SK-N-SH (cell line): ENCODE measurements around the gene IL17RB. TPM values are rescaled to one million over a fixed set of nuclear protein-coding genes. Genes with fewer than 3 reads are reported as not detected.

ENCODE experiments used
- CTCF ChIA-PET: fragments of 300-600, 350-600 bp; formaldehyde crosslinking; extraction: SDS; loops from one replicate; lab custom pipeline; 2021; lab: Yijun Ruan, JAX
- POLR2A ChIA-PET: fragments of 350-600 bp; sonication (Branson Sonifier 250); formaldehyde crosslinking; extraction: SDS; loops from one replicate; lab custom pipeline; 2020; ENCODE audit warnings: antibody characterized with exemption, inconsistent platforms; lab: Yijun Ruan, JAX
- DNase-seq: peaks from one replicate; pipeline ENCODE4 v3.0.0; 2012
- H2AFZ ChIP-seq: fragments of 200-600 bp; sonication (generic); 2 replicates; pipeline ENCODE4 v1.8.1; 2016; ENCODE audit warnings: antibody characterized with exemption, mild to moderate bottlenecking, low read depth
- H3F3A ChIP-seq: fragments of 200-600 bp; sonication (generic); replicated peaks from 2 replicates; pipeline ENCODE3; 2016; ENCODE audit warnings: antibody characterized with exemption, mild to moderate bottlenecking; ENCODE audit not compliant: insufficient read depth
- H3K27ac ChIP-seq, 2 experiments: fragments of 200-500 bp in 1 of 2; fragments of 200-600 bp in 1 of 2; sonication (Bioruptor generic) in 1 of 2; sonication (generic), shearing (Covaris generic) in 1 of 2; 2 replicates each; pipeline versions ENCODE4 v1.5.1 to v1.6.1; 2014 to 2016; ENCODE audit warnings: low read depth in 2 of 2, inconsistent platforms in 1 of 2, low read length in 1 of 2, mild to moderate bottlenecking in 1 of 2, mixed read lengths in 1 of 2
- H3K27me3 ChIP-seq: fragments of 200-600 bp; sonication (generic), shearing (Covaris generic); 2 replicates; pipeline ENCODE4 v1.6.1; 2016; ENCODE audit warnings: mixed run types; ENCODE audit not compliant: insufficient read depth
- H3K36me3 ChIP-seq, 2 experiments: fragments of 200-500 bp in 1 of 2; fragments of 200-600 bp in 1 of 2; sonication (Bioruptor generic) in 1 of 2; sonication (generic) in 1 of 2; replicated peaks in 1 of 2; 2 replicates each; pipeline versions ENCODE3 to v1.5.1; 2014 to 2016; ENCODE audit warnings: low read length in 1 of 2, mild to moderate bottlenecking in 1 of 2; ENCODE audit not compliant: insufficient read depth in 2 of 2, control insufficient read depth in 1 of 2
- H3K4me1 ChIP-seq, 2 experiments: fragments of 200-500 bp in 1 of 2; fragments of 200-600 bp in 1 of 2; sonication (Bioruptor generic) in 1 of 2; sonication (generic), shearing (Covaris generic) in 1 of 2; 2 replicates each; pipeline versions ENCODE4 v1.5.1 to v1.6.1; 2014 to 2016; ENCODE audit warnings: low read depth in 1 of 2, low read length in 1 of 2, mixed run types in 1 of 2; ENCODE audit not compliant: insufficient read depth in 2 of 2, control insufficient read depth in 1 of 2
- H3K4me2 ChIP-seq: fragments of 200-600 bp; sonication (generic), shearing (Covaris generic); 2 replicates; pipeline ENCODE4 v1.6.1; 2017; ENCODE audit warnings: mixed run types
- H3K4me3 ChIP-seq, 2 experiments: fragments of 200-500 bp in 1 of 2; fragments of 200-600 bp in 1 of 2; sonication (Bioruptor generic) in 1 of 2; sonication (generic), shearing (Covaris generic) in 1 of 2; 2 replicates each; pipeline versions ENCODE4 v1.5.1 to v1.8.1; 2014 to 2016; ENCODE audit warnings: low read depth in 2 of 2, inconsistent platforms in 1 of 2, low read length in 1 of 2, mild to moderate bottlenecking in 1 of 2, mixed read lengths in 1 of 2, moderate library complexity in 1 of 2
- H3K79me2 ChIP-seq: fragments of 200-600 bp; sonication (generic); 2 replicates; pipeline ENCODE4 v1.8.1; 2017; ENCODE audit warnings: mild to moderate bottlenecking; ENCODE audit not compliant: insufficient read depth
- H3K9ac ChIP-seq: fragments of 200-600 bp; sonication (generic); 2 replicates; pipeline ENCODE4 v1.6.1; 2017; ENCODE audit warnings: mixed run types
- H3K9me2 ChIP-seq: fragments of 200-600 bp; sonication (generic); 2 replicates; pipeline ENCODE4 v1.6.1; 2017; ENCODE audit warnings: mixed run types
- H3K9me3 ChIP-seq: fragments of 200-600 bp; sonication (generic); 2 replicates; pipeline ENCODE4 v1.6.1; 2017; ENCODE audit warnings: mixed run types, mild to moderate bottlenecking, moderate library complexity
- H4K20me1 ChIP-seq: fragments of 200-600 bp; sonication (generic); 2 replicates; pipeline ENCODE4 v1.6.1; 2017; ENCODE audit warnings: mild to moderate bottlenecking, mixed run types; ENCODE audit not compliant: insufficient read depth
- CHD2 ChIP-seq: fragments of 150-350 bp; IDR thresholded peaks from 2 replicates; pipeline ENCODE4 v1.6.1; 2018; ENCODE audit warnings: low read length; ENCODE audit not compliant: partially characterized antibody
- ELF1 ChIP-seq: IDR thresholded peaks from 2 replicates; pipeline ENCODE4 v1.4.0; 2012
- EP300 ChIP-seq, 2 experiments: IDR thresholded peaks; 2 replicates each; pipeline versions ENCODE4 v1.4.0 to v1.6.1; 2012; ENCODE audit warnings: borderline replicate concordance in 1 of 2, low read depth in 1 of 2, low read length in 1 of 2
- FOXM1 ChIP-seq: IDR thresholded peaks from 2 replicates; pipeline ENCODE4 v1.4.0; 2012; ENCODE audit warnings: low read depth, mild to moderate bottlenecking
- GABPA ChIP-seq: IDR thresholded peaks from 2 replicates; pipeline ENCODE4 v1.4.0; 2012; ENCODE audit warnings: low read depth, mild to moderate bottlenecking
- GATA2 ChIP-seq: sonication (generic); formaldehyde crosslinking; IDR thresholded peaks from 2 replicates; pipeline ENCODE4 v1.5.0; 2020; ENCODE audit warnings: mild to moderate bottlenecking, missing genetic modification reagents
- JUND ChIP-seq: IDR thresholded peaks from 2 replicates; pipeline ENCODE4 v1.4.0; 2012
- MEF2A ChIP-seq: IDR thresholded peaks from 2 replicates; pipeline ENCODE4 v1.4.0; 2012; ENCODE audit warnings: low read depth, borderline replicate concordance
- NFIC ChIP-seq: IDR thresholded peaks from 2 replicates; pipeline ENCODE4 v1.4.0; 2012; ENCODE audit warnings: borderline replicate concordance
- RAD21 ChIP-seq: IDR thresholded peaks from 2 replicates; pipeline ENCODE4 v1.6.1; 2012; ENCODE audit warnings: mild to moderate bottlenecking, low read length
- RFX5 ChIP-seq: IDR thresholded peaks from 2 replicates; pipeline ENCODE4 v1.6.1; 2012; ENCODE audit warnings: mild to moderate bottlenecking, improper control_type of control experiment, low read length
- SMC3 ChIP-seq: IDR thresholded peaks from 2 replicates; pipeline ENCODE4 v1.6.1; 2012; ENCODE audit warnings: low read depth, low read length, improper control_type of control experiment
- TEAD4 ChIP-seq: IDR thresholded peaks from 2 replicates; pipeline ENCODE4 v1.4.0; 2012; ENCODE audit warnings: mild to moderate bottlenecking, borderline replicate concordance; ENCODE audit not compliant: insufficient read depth
- YY1 ChIP-seq: IDR thresholded peaks from 2 replicates; pipeline ENCODE4 v1.4.0; 2012; ENCODE audit warnings: low read depth, mild to moderate bottlenecking
- WGBS: methylation state at CpG from one replicate; pipeline ENCODE4 v1.1.6; 2017; ENCODE audit warnings: low lambda C conversion rate; 5-methylcytosine and 5-hydroxymethylcytosine counted together
- polyA plus RNA-seq, 3 experiments: library from polyadenylated mRNA; depleted of rRNA; stranded (reverse); fragments of >200 nt; gene quantifications; 2 replicates each; pipeline ENCODE4 v1.2.3, GENCODE V29; 2012
- TF ChIP-seq, protein P1 (sequence below): IDR thresholded peaks from 2 replicates; pipeline ENCODE4; 2012
- TF ChIP-seq, protein P2 (sequence below): fragments of 150-350 bp; IDR thresholded peaks from 2 replicates; pipeline ENCODE4 v1.6.1; 2016; ENCODE audit warnings: mild to moderate bottlenecking, low read depth, low read length
- TF ChIP-seq, protein P3 (sequence below): IDR thresholded peaks from 2 replicates; pipeline ENCODE4 v1.6.1; 2012; ENCODE audit warnings: mild to moderate bottlenecking, low read depth, low read length, moderate library complexity
- TF ChIP-seq, protein P4 (sequence below): IDR thresholded peaks from 2 replicates; pipeline ENCODE4 v1.4.0; 2012; ENCODE audit warnings: low read depth
- TF ChIP-seq, protein P5 (sequence below): fragments of 200-600 bp; sonication (generic); IDR thresholded peaks from 2 replicates; pipeline ENCODE4 v1.6.1; 2017; ENCODE audit warnings: antibody characterized with exemption, mild to moderate bottlenecking, moderate library complexity
- TF ChIP-seq, protein P6 (sequence below): fragments of 150-350 bp; IDR thresholded peaks from 2 replicates; pipeline ENCODE4 v1.6.1; 2017; ENCODE audit warnings: antibody characterized with exemption, low read length, low read depth, borderline replicate concordance

The IL17RB gene
- polyA plus RNA-seq, 1 of the 3 experiments (the other 2 are of a cell fraction), result 0.10 TPM

DNA sequence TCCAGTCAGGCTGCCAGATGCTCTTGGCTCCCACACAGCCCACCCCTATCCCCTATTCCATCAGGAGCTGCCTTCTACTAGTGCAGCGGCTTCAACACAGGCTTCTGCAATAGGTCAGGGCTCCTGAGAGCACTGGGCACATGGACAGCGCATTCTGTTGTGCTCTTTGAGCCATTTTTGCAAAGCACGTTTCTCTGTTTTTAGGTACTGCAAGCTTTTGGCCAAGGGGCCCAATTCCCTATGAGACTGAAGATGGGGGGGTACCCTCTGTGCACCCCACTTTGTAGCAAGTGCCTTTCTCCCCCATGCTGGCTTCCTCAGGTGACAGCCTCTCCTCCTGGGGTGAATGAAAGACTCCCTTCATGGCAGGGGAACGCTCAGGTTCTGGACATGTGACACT is 31.3 kb upstream of the IL17RB start (continued):
- TF ChIP-seq, protein P1, sequence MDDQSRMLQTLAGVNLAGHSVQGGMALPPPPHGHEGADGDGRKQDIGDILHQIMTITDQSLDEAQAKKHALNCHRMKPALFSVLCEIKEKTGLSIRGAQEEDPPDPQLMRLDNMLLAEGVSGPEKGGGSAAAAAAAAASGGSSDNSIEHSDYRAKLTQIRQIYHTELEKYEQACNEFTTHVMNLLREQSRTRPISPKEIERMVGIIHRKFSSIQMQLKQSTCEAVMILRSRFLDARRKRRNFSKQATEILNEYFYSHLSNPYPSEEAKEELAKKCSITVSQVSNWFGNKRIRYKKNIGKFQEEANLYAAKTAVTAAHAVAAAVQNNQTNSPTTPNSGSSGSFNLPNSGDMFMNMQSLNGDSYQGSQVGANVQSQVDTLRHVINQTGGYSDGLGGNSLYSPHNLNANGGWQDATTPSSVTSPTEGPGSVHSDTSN, result no peak

DNA sequence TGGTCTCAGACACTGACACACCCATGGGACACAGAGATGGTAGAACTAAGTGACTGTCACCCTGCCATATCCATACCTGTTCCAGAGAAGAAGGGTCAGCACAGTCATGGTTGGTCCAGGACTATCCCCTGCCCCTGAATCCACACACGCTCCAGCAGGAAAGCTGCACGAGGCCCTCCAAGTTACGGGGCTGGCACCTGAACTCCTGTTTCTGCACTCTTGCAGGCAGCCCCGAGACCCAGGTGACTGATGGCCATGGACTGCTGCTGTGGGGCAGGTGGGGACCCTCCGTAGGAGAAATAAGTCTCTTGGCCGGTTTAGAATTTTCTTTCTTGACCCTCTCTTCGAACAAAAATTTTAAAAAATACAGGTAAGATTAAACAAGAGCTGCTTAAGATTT is 30.7 kb upstream of the IL17RB start:
- Histone ChIP-seq H3K4me3 (no peak overlapping the region), H3K36me3 (no peaks in the 10 kb centered on the region), H3K79me2 (no peaks in the 10 kb centered on the region), H3K27ac (no peak overlapping the region), H3K27me3 (no peaks in the 10 kb centered on the region), H3K9ac (no peak overlapping the region), H3K9me2 (no peaks in the 10 kb centered on the region), H3F3A (no peaks in the 10 kb centered on the region), H3K9me3 (no peaks in the 10 kb centered on the region), H2AFZ (no peak overlapping the region), H3K4me1 (peaks cover 0 to 4% of the 10 kb centered on the region in 2 experiments; a peak in 1 of 4 replicates), H3K4me2 (no peak overlapping the region), H4K20me1 (no peaks in the 10 kb centered on the region)
- TF ChIP-seq TEAD4 (no peak), RAD21 (no peak), RFX5 (no peak), NFIC (no peak), CHD2 (no peak), SMC3 (no peak), GATA2 (CRISPR knock-in tag) (no peak), ELF1 (no peak), MEF2A (no peak), YY1 (no peak), GABPA (no peak), JUND (no peak), EP300 (IDR thresholded peaks at IDR 0.05; ENCODE audit: borderline replicate concordance in 1 of 2, low read depth in 1 of 2, low read length in 1 of 2) (no peak), FOXM1 (no peak)
- TF ChIP-seq, protein P2, sequence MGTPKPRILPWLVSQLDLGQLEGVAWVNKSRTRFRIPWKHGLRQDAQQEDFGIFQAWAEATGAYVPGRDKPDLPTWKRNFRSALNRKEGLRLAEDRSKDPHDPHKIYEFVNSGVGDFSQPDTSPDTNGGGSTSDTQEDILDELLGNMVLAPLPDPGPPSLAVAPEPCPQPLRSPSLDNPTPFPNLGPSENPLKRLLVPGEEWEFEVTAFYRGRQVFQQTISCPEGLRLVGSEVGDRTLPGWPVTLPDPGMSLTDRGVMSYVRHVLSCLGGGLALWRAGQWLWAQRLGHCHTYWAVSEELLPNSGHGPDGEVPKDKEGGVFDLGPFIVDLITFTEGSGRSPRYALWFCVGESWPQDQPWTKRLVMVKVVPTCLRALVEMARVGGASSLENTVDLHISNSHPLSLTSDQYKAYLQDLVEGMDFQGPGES, result no peak
- TF ChIP-seq, protein P3, sequence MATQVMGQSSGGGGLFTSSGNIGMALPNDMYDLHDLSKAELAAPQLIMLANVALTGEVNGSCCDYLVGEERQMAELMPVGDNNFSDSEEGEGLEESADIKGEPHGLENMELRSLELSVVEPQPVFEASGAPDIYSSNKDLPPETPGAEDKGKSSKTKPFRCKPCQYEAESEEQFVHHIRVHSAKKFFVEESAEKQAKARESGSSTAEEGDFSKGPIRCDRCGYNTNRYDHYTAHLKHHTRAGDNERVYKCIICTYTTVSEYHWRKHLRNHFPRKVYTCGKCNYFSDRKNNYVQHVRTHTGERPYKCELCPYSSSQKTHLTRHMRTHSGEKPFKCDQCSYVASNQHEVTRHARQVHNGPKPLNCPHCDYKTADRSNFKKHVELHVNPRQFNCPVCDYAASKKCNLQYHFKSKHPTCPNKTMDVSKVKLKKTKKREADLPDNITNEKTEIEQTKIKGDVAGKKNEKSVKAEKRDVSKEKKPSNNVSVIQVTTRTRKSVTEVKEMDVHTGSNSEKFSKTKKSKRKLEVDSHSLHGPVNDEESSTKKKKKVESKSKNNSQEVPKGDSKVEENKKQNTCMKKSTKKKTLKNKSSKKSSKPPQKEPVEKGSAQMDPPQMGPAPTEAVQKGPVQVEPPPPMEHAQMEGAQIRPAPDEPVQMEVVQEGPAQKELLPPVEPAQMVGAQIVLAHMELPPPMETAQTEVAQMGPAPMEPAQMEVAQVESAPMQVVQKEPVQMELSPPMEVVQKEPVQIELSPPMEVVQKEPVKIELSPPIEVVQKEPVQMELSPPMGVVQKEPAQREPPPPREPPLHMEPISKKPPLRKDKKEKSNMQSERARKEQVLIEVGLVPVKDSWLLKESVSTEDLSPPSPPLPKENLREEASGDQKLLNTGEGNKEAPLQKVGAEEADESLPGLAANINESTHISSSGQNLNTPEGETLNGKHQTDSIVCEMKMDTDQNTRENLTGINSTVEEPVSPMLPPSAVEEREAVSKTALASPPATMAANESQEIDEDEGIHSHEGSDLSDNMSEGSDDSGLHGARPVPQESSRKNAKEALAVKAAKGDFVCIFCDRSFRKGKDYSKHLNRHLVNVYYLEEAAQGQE, result no peak
- TF ChIP-seq, protein P4, sequence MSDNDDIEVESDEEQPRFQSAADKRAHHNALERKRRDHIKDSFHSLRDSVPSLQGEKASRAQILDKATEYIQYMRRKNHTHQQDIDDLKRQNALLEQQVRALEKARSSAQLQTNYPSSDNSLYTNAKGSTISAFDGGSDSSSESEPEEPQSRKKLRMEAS, result no peak
- TF ChIP-seq, protein P5, sequence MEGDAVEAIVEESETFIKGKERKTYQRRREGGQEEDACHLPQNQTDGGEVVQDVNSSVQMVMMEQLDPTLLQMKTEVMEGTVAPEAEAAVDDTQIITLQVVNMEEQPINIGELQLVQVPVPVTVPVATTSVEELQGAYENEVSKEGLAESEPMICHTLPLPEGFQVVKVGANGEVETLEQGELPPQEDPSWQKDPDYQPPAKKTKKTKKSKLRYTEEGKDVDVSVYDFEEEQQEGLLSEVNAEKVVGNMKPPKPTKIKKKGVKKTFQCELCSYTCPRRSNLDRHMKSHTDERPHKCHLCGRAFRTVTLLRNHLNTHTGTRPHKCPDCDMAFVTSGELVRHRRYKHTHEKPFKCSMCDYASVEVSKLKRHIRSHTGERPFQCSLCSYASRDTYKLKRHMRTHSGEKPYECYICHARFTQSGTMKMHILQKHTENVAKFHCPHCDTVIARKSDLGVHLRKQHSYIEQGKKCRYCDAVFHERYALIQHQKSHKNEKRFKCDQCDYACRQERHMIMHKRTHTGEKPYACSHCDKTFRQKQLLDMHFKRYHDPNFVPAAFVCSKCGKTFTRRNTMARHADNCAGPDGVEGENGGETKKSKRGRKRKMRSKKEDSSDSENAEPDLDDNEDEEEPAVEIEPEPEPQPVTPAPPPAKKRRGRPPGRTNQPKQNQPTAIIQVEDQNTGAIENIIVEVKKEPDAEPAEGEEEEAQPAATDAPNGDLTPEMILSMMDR, result no peak
- TF ChIP-seq, protein P6, sequence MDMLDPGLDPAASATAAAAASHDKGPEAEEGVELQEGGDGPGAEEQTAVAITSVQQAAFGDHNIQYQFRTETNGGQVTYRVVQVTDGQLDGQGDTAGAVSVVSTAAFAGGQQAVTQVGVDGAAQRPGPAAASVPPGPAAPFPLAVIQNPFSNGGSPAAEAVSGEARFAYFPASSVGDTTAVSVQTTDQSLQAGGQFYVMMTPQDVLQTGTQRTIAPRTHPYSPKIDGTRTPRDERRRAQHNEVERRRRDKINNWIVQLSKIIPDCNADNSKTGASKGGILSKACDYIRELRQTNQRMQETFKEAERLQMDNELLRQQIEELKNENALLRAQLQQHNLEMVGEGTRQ, result no peak
- TF ChIP-seq, protein P1, result no peak
- ChIA-PET POLR2A (no interaction called here), CTCF (no interaction called here)
- 67% methylated on average over 7 of the region's 7 CpGs for WGBS
- DNase-seq, result no peak
